Activated T-cell treated with anti-CD3 and anti-CD28 coated beads, Interleukin-2, amount 50 U/mL, for 72 hours (primary cell): Measurements from ENCODE around the gene TSPAN6. TPM values are rescaled to one million over a fixed set of nuclear protein-coding genes. Genes with fewer than 3 reads are reported as not detected.
A peak's percentile ranks its signal among the peaks of the same experiment; 100 is the strongest.

Experiments used
- ATAC-seq, 2 donors: fragments of 150-1000 bp; cut with Tn5 transposase; replicated peaks in 1 of 2; 2 replicates each; pipeline ENCODE4 v1.10.0; 2021; ENCODE audit warnings: moderate library complexity in 2 of 2, mild to moderate bottlenecking in 1 of 2
- DNase-seq, 2 donors: peaks; one replicate each; pipeline ENCODE4 v3.0.0; 2021 to 2022; ENCODE audit warnings: mixed read lengths in 1 of 2
- H3K27ac Mint-ChIP-seq: one replicate; pipeline ENCODE4 v1.8.0; 2022; ENCODE audit warnings: mild to moderate bottlenecking, moderate library complexity, mixed read lengths
- H3K27me3 Mint-ChIP-seq: one replicate; pipeline ENCODE4 v1.8.0; 2022; ENCODE audit warnings: low read depth, mixed read lengths
- H3K36me3 Mint-ChIP-seq, 2 donors: one replicate each; pipeline ENCODE4 v1.8.0; 2022; ENCODE audit warnings: mixed read lengths in 2 of 2, mild to moderate bottlenecking in 1 of 2; ENCODE audit not compliant: insufficient read depth in 2 of 2
- H3K4me1 Mint-ChIP-seq: one replicate; pipeline ENCODE4 v1.8.0; 2022; ENCODE audit warnings: low read depth, mixed read lengths
- H3K4me3 Mint-ChIP-seq, 2 donors: one replicate each; pipeline ENCODE4 v1.8.0; 2022; ENCODE audit warnings: mild to moderate bottlenecking in 2 of 2, mixed read lengths in 2 of 2, moderate library complexity in 2 of 2
- H3K9me3 Mint-ChIP-seq, 2 donors: one replicate each; pipeline ENCODE4 v1.8.0; 2022; ENCODE audit warnings: mixed read lengths in 2 of 2
- total RNA-seq, 2 donors: library from RNA; stranded (reverse); gene quantifications; one replicate each; pipeline ENCODE4 v1.2.3, GENCODE V29; 2022

TSPAN6 gene
- total RNA-seq, 2 donors from 2014 or later, result 0.43 TPM; not detected in 1

- Mint-ChIP-seq H3K4me3 (no peak overlapping the region), H3K27ac (no peak overlapping the region), H3K36me3 (no peaks in the 10 kb centered on the region), H3K27me3 (peaks cover 70% of the 10 kb centered on the region), H3K4me1 (no peaks in the 10 kb centered on the region), H3K9me3 (no peaks in the 10 kb centered on the region)
- ATAC-seq, result no peak
- DNase-seq, result no peak
These were observed 5.7 kb upstream of the TSPAN6 start for GRCh38 chrX:100642290-100642689.

DNA sequence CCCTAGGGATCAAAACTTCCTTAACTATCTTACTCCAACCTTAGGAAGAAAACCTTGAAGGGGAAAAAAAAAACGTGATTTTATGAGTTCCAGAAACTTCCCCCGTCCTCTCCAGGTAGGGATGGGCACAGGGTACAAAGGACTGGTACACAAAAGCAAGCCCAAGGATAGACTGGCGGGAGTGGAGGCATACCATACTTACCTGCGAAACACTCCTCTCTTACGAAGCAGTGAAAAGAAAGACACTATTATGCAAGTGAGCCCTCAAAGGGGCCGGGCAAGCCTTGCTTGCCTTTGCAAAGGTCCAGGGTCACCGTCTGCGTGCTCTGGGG, 651 bp downstream of the TSPAN6 start:
- no peaks in the 10 kb centered on the region for H3K36me3 Mint-ChIP-seq
- no peaks in the 10 kb centered on the region for H3K9me3 Mint-ChIP-seq
- DNase-seq (no peak), ATAC-seq (peak in 1 of 2 donors; percentile 12)
- peaks cover 9% of the 10 kb centered on the region for H3K4me1 Mint-ChIP-seq
- H3K27ac Mint-ChIP-seq, result no peak overlapping the region
- peak overlapping the region; percentile 83 to 87 for H3K4me3 Mint-ChIP-seq
- H3K27me3 Mint-ChIP-seq, result peaks cover 54% of the 10 kb centered on the region

- Mint-ChIP-seq H3K27ac (no peak overlapping the region), H3K36me3 (no peaks in the 10 kb centered on the region), H3K9me3 (no peaks in the 10 kb centered on the region), H3K4me1 (peaks cover 9% of the 10 kb centered on the region), H3K27me3 (peaks cover 56% of the 10 kb centered on the region), H3K4me3 (no peak overlapping the region)
- DNase-seq (no peak), ATAC-seq (no peak)
These were observed 1.6 kb downstream of the TSPAN6 start for GRCh38 chrX:100635040-100635439.

GRCh38 chrX:100625985-100626491, 10.6 kb downstream of the TSPAN6 start:
- DNase-seq, result peak; percentile 6 to 18
- H3K4me3 Mint-ChIP-seq, result no peak overlapping the region
- H3K27me3 Mint-ChIP-seq, result peaks cover 43% of the 10 kb centered on the region
- H3K4me1 Mint-ChIP-seq, result peaks cover 10% of the 10 kb centered on the region
- ATAC-seq, result peak; percentile 43 to 69
- H3K27ac Mint-ChIP-seq, result peak overlapping the region; percentile 10
- no peaks in the 10 kb centered on the region for H3K9me3 Mint-ChIP-seq
- H3K36me3 Mint-ChIP-seq, result no peaks in the 10 kb centered on the region

- Mint-ChIP-seq H3K9me3 (no peaks in the 10 kb centered on the region), H3K36me3 (no peaks in the 10 kb centered on the region), H3K4me3 (no peak overlapping the region), H3K27ac (no peak overlapping the region), H3K27me3 (peaks cover 35% of the 10 kb centered on the region), H3K4me1 (peaks cover 10% of the 10 kb centered on the region)
- DNase-seq (no peak), ATAC-seq (no peak)
These were observed 13.6 kb downstream of the TSPAN6 start for GRCh38 chrX:100623001-100623400.

DNA sequence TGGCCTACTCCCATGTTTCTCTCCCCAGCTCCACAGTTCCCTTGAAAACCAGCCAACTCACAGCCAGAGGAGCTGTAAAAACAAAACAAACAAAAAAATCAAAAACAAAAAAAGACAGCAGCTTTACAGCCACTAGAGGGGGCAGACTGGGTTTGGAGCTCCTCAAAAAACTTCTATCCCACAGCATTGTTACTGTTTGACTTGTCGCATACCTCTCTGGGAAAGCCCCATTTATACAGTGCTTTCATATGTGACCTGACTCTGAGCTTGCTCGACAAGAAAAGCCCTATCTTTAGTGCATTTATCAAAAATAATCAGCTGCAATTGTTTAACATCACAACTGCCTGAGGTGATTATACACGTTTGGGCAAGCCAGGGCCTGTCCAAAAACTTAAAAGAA, 21.6 kb downstream of the TSPAN6 start:
- H3K27ac Mint-ChIP-seq, result no peak overlapping the region
- ATAC-seq (peak; percentile 90 to 93), DNase-seq (peak; percentile 11 to 16)
- peaks cover 6% of the 10 kb centered on the region for H3K4me1 Mint-ChIP-seq
- no peaks in the 10 kb centered on the region for H3K36me3 Mint-ChIP-seq
- no peaks in the 10 kb centered on the region for H3K9me3 Mint-ChIP-seq
- peaks cover 57% of the 10 kb centered on the region for H3K27me3 Mint-ChIP-seq
- H3K4me3 Mint-ChIP-seq, result no peak overlapping the region

DNA sequence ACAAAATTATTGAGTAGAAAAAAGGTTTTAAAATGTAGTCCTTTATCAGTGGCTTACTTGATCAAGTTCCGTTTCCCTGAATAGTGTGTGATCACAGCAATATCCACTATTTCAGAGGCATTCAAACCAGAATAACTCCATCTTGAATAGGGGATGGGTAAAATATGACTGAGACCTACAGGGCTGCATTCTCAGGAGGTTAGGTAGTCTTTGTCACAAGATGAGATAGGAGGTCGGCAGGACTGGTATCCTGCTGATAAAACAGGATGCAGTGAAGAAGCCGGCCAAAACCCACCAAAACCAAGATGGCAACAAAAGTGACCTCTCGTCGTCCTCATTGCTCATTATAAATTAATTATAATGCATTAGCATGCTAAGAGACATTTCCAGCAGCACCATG, 24.7 kb downstream of the TSPAN6 start:
- no peak overlapping the region for H3K27ac Mint-ChIP-seq
- H3K27me3 Mint-ChIP-seq, result peaks cover 55% of the 10 kb centered on the region
- peaks cover 6% of the 10 kb centered on the region for H3K4me1 Mint-ChIP-seq
- ATAC-seq, result no peak
- no peaks in the 10 kb centered on the region for H3K36me3 Mint-ChIP-seq
- H3K9me3 Mint-ChIP-seq, result no peaks in the 10 kb centered on the region
- DNase-seq, result no peak
- no peak overlapping the region for H3K4me3 Mint-ChIP-seq

- no peak for DNase-seq
- Mint-ChIP-seq H3K27me3 (peaks cover 50% of the 10 kb centered on the region), H3K27ac (no peak overlapping the region), H3K4me1 (no peaks in the 10 kb centered on the region), H3K4me3 (no peak overlapping the region), H3K9me3 (no peaks in the 10 kb centered on the region), H3K36me3 (no peaks in the 10 kb centered on the region)
- no peak for ATAC-seq
These were observed 27.0 kb downstream of the TSPAN6 start for GRCh38 chrX:100609591-100609990.

DNA sequence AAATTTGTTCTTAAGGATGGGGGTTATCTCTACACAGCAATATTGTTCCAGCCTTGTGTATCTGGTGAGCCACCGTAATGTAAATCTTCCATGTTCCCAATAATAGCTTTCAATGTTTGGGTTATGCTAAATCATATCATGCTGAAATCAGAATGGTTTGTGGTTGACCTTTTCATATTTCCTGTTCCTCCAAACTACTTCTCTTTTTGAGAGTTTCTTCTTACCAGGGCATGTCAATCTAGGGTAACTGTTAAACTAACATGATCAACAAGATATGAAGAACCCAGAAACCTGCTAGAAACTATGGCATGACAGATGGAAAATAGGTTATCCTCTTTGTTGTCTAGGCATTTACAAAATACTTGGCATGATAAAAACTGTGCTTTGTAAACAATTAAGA, 29.9 kb downstream of the TSPAN6 start:
- no peaks in the 10 kb centered on the region for H3K4me1 Mint-ChIP-seq
- DNase-seq (no peak), ATAC-seq (no peak)
- no peaks in the 10 kb centered on the region for H3K36me3 Mint-ChIP-seq
- H3K27me3 Mint-ChIP-seq, result peaks cover 42% of the 10 kb centered on the region
- no peak overlapping the region for H3K4me3 Mint-ChIP-seq
- H3K9me3 Mint-ChIP-seq, result no peaks in the 10 kb centered on the region
- H3K27ac Mint-ChIP-seq, result no peak overlapping the region

DNA sequence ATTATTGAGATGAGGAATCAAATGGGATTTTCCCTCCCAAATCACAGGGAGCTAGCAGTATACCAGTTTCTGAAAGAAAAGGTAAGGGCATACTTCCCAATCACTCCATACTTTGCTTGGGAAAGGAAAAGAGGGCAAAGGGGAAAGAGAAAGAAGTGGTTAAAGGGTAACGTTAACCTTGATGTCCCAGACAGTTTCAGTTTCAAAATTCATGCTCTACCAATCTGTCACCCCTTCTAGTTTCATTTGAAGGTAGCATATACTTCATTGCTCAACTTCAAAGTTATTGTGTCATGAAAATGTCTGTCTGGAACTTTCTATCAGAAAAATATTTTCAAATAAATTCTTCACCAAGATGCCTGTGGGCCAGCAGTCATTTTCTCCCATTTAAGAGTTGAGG, 35.8 kb downstream of the TSPAN6 start:
- Mint-ChIP-seq H3K4me3 (no peak overlapping the region), H3K36me3 (no peaks in the 10 kb centered on the region), H3K27me3 (peaks cover 66% of the 10 kb centered on the region), H3K9me3 (no peaks in the 10 kb centered on the region), H3K27ac (no peak overlapping the region), H3K4me1 (peaks cover 7% of the 10 kb centered on the region)
- ATAC-seq (no peak), DNase-seq (no peak)

GRCh38 chrX:100600340-100600739, 36.3 kb downstream of the TSPAN6 start:
- ATAC-seq, result no peak
- peaks cover 68% of the 10 kb centered on the region for H3K27me3 Mint-ChIP-seq

GRCh38 chrX:100599456-100599855, 37.1 kb downstream of the TSPAN6 start:
- ATAC-seq (no peak), DNase-seq (no peak)
- H3K27me3 Mint-ChIP-seq, result peaks cover 63% of the 10 kb centered on the region
- no peak overlapping the region for H3K27ac Mint-ChIP-seq
- H3K9me3 Mint-ChIP-seq, result no peaks in the 10 kb centered on the region
- peaks cover 7% of the 10 kb centered on the region for H3K4me1 Mint-ChIP-seq
- H3K36me3 Mint-ChIP-seq, result no peaks in the 10 kb centered on the region
- H3K4me3 Mint-ChIP-seq, result no peak overlapping the region

More at GRCh38 chrX:100600340-100600739, 36.3 kb downstream of the TSPAN6 start:
- no peaks in the 10 kb centered on the region for H3K9me3 Mint-ChIP-seq
- no peaks in the 10 kb centered on the region for H3K36me3 Mint-ChIP-seq
- peaks cover 7% of the 10 kb centered on the region for H3K4me1 Mint-ChIP-seq
- DNase-seq, result no peak
- H3K4me3 Mint-ChIP-seq, result no peak overlapping the region
- no peak overlapping the region for H3K27ac Mint-ChIP-seq

DNA sequence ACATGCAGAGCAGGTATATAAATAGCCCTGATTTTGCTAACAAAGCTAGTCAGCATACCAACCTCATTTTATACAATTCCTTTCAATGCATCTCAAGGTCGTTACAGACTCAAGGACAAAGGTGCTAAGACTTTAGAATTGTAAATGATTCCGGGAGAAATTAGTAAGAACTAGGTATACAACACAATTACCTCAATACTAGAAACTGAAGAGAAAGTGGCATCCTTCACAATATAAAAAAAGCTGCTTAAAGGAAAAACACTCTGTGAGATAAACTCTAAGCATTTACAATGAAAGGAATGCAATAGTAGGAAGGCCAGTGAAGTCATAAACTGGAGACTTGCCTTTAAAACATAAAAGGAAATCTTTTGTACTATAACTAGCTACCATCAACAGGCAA, 40.0 kb downstream of the TSPAN6 start:
- H3K27me3 Mint-ChIP-seq, result peaks cover 53% of the 10 kb centered on the region

DNA sequence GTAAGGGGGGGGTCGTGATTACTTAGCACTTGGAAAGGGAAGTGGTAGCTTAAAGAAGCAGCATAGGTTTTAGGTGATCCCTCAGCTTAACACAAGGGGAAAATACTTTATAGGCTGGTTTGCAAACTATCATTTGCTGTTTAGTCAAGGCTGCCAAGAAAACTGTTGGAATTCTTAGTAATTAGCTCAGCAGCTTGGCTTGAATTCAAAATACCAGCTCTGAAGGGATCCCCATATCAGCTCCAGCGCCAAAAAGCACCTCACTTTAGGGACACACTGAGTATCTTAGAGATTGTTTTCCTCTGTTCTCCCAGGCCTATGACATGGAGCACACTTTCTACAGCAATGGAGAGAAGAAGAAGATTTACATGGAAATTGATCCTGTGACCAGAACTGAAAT, 43.0 kb downstream of the TSPAN6 start:
- no peaks in the 10 kb centered on the region for H3K4me1 Mint-ChIP-seq
- H3K27me3 Mint-ChIP-seq, result peaks cover 53% of the 10 kb centered on the region
- H3K27ac Mint-ChIP-seq, result no peak overlapping the region
- DNase-seq (no peak), ATAC-seq (no peak)
- H3K9me3 Mint-ChIP-seq, result no peaks in the 10 kb centered on the region
- no peaks in the 10 kb centered on the region for H3K36me3 Mint-ChIP-seq
- H3K4me3 Mint-ChIP-seq, result no peak overlapping the region

More for the DNA sequence above, 40.0 kb downstream of the TSPAN6 start:
- ATAC-seq, result no peak
- H3K9me3 Mint-ChIP-seq, result no peaks in the 10 kb centered on the region
- no peaks in the 10 kb centered on the region for H3K36me3 Mint-ChIP-seq
- no peak for DNase-seq
- H3K4me1 Mint-ChIP-seq, result peaks cover 7% of the 10 kb centered on the region
- H3K4me3 Mint-ChIP-seq, result no peak overlapping the region
- H3K27ac Mint-ChIP-seq, result no peak overlapping the region
